B cell (primary cell): Measurements from ENCODE around the gene EPB41L4A.

Experiments used
- EZH2 ChIP-seq: IDR thresholded peaks from 2 replicates; pipeline ENCODE4 v1.6.1; 2012; ENCODE audit warnings: borderline replicate concordance, low read depth, mild to moderate bottlenecking, moderate library complexity, low read length; ENCODE audit not compliant: insufficient read depth, poor library complexity, severe bottlenecking
- TF ChIP-seq, protein P1 (sequence below): fragments of 200-600 bp; IDR thresholded peaks from one replicate; pipeline ENCODE4 v1.8.0; 2022; ENCODE audit warnings: antibody characterized with exemption, mild to moderate bottlenecking

GRCh38 chr5:112264666-112265065, 154.4 kb downstream of the EPB41L4A start:
- TF ChIP-seq, protein P1, sequence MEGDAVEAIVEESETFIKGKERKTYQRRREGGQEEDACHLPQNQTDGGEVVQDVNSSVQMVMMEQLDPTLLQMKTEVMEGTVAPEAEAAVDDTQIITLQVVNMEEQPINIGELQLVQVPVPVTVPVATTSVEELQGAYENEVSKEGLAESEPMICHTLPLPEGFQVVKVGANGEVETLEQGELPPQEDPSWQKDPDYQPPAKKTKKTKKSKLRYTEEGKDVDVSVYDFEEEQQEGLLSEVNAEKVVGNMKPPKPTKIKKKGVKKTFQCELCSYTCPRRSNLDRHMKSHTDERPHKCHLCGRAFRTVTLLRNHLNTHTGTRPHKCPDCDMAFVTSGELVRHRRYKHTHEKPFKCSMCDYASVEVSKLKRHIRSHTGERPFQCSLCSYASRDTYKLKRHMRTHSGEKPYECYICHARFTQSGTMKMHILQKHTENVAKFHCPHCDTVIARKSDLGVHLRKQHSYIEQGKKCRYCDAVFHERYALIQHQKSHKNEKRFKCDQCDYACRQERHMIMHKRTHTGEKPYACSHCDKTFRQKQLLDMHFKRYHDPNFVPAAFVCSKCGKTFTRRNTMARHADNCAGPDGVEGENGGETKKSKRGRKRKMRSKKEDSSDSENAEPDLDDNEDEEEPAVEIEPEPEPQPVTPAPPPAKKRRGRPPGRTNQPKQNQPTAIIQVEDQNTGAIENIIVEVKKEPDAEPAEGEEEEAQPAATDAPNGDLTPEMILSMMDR = no peak
- TF ChIP-seq EZH2 = no peak
